ENCODE results near the gene PANX2. TPM values are rescaled to one million over a fixed set of nuclear protein-coding genes. Genes with fewer than 3 reads are reported as not detected.

The PANX2 gene
- total and polyA plus RNA-seq, 9 donors: 0.27 to 5.6 (median 2.3) TPM

DNA sequence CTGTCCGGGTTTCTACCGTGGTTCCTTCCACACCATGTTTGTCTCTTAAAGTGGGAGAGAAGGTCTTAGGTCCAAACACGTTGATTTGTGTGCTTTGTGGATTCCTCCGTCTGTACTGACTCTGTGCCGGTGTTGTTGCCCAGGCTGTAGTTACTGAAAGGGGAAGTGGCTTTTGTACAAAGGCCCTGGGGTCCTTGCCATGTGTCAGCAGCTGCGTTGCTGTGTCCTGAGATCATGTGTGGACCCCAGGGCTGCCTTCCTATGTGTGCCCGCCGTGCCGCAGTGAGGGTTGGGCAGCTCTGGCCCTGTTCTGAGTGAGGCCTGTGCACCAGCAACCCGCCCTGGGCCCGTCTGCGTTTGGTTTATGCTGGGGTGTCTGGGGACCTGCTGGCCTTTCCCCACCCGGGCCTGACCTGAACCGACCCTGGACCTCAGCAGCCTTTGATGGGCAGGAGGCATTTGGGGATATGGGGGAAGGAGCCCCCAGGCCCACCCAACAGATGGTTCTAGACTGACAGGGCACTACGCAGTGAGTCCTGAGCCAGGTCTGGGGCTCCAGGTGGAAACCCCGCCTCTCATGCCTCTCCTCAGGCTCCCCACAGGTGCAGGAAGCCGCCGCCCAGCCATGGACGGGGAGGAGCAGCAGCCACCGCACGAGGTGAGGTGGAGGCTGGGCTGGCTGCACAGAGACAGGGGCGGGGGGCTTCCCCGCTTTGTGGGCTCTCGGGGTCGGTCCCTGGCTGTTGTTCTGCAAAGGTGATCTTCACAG is 22.1 kb downstream of the PANX2 start:
- H3K27me3 ChIP-seq: no peaks in the 10 kb centered on the region
- no peaks in the 10 kb centered on the region for H3K36me3 ChIP-seq
- no peaks in the 10 kb centered on the region for H3K9me3 ChIP-seq
- intact Hi-C loops (cut with DNase I): loop anchor here in 1 of 4 donors (10.0 kb wide), 1 partner anchor 238 kb away; no protein-coding TSS in a partner anchor
- 80 to 83% (median 82%) methylated on average over 23 to 25 of the region's 25 CpGs for WGBS, 3 donors
- TF ChIP-seq, protein P1, sequence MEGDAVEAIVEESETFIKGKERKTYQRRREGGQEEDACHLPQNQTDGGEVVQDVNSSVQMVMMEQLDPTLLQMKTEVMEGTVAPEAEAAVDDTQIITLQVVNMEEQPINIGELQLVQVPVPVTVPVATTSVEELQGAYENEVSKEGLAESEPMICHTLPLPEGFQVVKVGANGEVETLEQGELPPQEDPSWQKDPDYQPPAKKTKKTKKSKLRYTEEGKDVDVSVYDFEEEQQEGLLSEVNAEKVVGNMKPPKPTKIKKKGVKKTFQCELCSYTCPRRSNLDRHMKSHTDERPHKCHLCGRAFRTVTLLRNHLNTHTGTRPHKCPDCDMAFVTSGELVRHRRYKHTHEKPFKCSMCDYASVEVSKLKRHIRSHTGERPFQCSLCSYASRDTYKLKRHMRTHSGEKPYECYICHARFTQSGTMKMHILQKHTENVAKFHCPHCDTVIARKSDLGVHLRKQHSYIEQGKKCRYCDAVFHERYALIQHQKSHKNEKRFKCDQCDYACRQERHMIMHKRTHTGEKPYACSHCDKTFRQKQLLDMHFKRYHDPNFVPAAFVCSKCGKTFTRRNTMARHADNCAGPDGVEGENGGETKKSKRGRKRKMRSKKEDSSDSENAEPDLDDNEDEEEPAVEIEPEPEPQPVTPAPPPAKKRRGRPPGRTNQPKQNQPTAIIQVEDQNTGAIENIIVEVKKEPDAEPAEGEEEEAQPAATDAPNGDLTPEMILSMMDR (IDR thresholded peaks at IDR 0.05): no peak
- no peak for TF ChIP-seq POLR2A (IDR thresholded peaks at IDR 0.05)
- TF ChIP-seq EP300 (IDR thresholded peaks at IDR 0.05): no peak
- H3K4me1 ChIP-seq (ENCODE audit: insufficient read depth): peaks cover 8% of the 10 kb centered on the region
- H3K4me3 ChIP-seq: no peak overlapping the region
- DNase-seq: peak in 1 of 5 donors; percentile 13
- H3K27ac ChIP-seq: no peak overlapping the region

DNA sequence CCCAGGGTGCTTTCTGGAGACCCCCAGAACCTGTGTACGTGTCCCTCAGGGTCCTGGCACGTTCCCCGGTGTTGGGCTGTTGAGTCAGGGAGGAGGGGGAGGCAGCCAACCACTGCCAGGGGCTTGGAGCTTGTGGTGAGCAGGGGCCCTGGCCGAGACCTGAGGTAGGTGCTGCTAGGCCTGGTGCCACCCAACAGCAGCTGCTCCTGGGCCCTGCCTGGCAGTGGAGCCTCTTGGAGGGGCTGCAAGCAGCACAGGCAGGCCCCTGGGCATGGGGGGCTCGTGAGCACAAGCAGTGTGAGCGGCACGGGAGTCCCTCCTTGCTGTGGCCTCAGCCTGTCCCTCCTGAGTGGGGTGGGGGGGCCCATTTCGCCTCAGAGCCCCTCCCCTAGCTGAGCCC is 23.1 kb downstream of the PANX2 start:
- no peaks in the 10 kb centered on the region for H3K9me3 ChIP-seq
- TF ChIP-seq EP300 (IDR thresholded peaks at IDR 0.05) (no peak), POLR2A (IDR thresholded peaks at IDR 0.05) (no peak)
- TF ChIP-seq, protein P1 (IDR thresholded peaks at IDR 0.05): no peak
- 74 to 83% (median 82%) methylated on average over 8 of the region's 8 CpGs for WGBS, 3 donors
- H3K4me1 ChIP-seq (ENCODE audit: insufficient read depth): peaks cover 8% of the 10 kb centered on the region
- intact Hi-C loops (cut with DNase I): loop anchor here in 1 of 4 donors (10.0 kb wide), 1 partner anchor 239 kb away; no protein-coding TSS in a partner anchor
- H3K27me3 ChIP-seq: no peaks in the 10 kb centered on the region
- peak in 1 of 5 donors; percentile 17 for DNase-seq
- H3K36me3 ChIP-seq: no peaks in the 10 kb centered on the region
- H3K27ac ChIP-seq: no peak overlapping the region
- H3K4me3 ChIP-seq: no peak overlapping the region

- Histone ChIP-seq H3K27ac (no peak overlapping the region), H3K27me3 (no peaks in the 10 kb centered on the region), H3K9me3 (no peaks in the 10 kb centered on the region), H3K36me3 (no peaks in the 10 kb centered on the region), H3K4me3 (no peak overlapping the region), H3K4me1 (ENCODE audit: insufficient read depth) (peaks cover 8% of the 10 kb centered on the region)
- WGBS, 3 donors: 90 to 92% (median 92%) methylated on average over 34 to 44 of the region's 44 CpGs
- TF ChIP-seq, protein P1 (IDR thresholded peaks at IDR 0.05): no peak
- no peak for TF ChIP-seq EP300 (IDR thresholded peaks at IDR 0.05)
- TF ChIP-seq POLR2A (IDR thresholded peaks at IDR 0.05): no peak
- DNase-seq: peak in 1 of 5 donors; percentile 13
- intact Hi-C loops (cut with DNase I): loop anchor here in 1 of 4 donors (10.0 kb wide), 1 partner anchor 239 kb away; no protein-coding TSS in a partner anchor
Measured at GRCh38 chr22:50194037-50194805, 23.7 kb downstream of the PANX2 start.

- H3K4me3 ChIP-seq: no peak overlapping the region
- no peak for DNase-seq
- H3K9me3 ChIP-seq: no peaks in the 10 kb centered on the region
- H3K27ac ChIP-seq: no peak overlapping the region
- no peaks in the 10 kb centered on the region for H3K27me3 ChIP-seq
- TF ChIP-seq EP300 (IDR thresholded peaks at IDR 0.05) (no peak), POLR2A (IDR thresholded peaks at IDR 0.05) (no peak)
- TF ChIP-seq, protein P1 (IDR thresholded peaks at IDR 0.05): no peak
- WGBS, 3 donors: 83 to 87% (median 86%) methylated on average over 18 of the region's 18 CpGs
- peaks cover 2% of the 10 kb centered on the region for H3K4me1 ChIP-seq (ENCODE audit: insufficient read depth)
- intact Hi-C loops (cut with DNase I): loop anchor here in 1 of 4 donors (10.0 kb wide), 1 partner anchor 241 kb away; no protein-coding TSS in a partner anchor
- H3K36me3 ChIP-seq: no peaks in the 10 kb centered on the region
Measured at GRCh38 chr22:50196256-50196655, 25.7 kb downstream of the PANX2 start.
